HT1080 (cell line): ENCODE results near the gene PHKB. TPM values are rescaled to one million over a fixed set of nuclear protein-coding genes. Genes with fewer than 3 reads are reported as not detected.

Experiments used
- DNase-seq: peaks from one replicate; pipeline ENCODE4 v3.0.0-alpha.2; 2015; ENCODE audit warnings: low read depth
- total RNA-seq: library from RNA; depleted of rRNA; stranded (reverse); fragments of >200 nt; shearing (Covaris generic); gene quantifications from 2 replicates; pipeline ENCODE4 v1.2.3, GENCODE V29; 2014

Gene PHKB
- total RNA-seq, 1 experiment from 2014 or later: 35.5 TPM

GRCh38 chr16:47565454-47565853 is 104.3 kb downstream of the PHKB start:
- peak; percentile 88 for DNase-seq

- no peak for DNase-seq
These were observed 106.2 kb downstream of the PHKB start for GRCh38 chr16:47567321-47567720.

GRCh38 chr16:47568351-47568750 is 107.2 kb downstream of the PHKB start:
- DNase-seq: no peak

GRCh38 chr16:47571049-47571448 is 109.9 kb downstream of the PHKB start:
- no peak for DNase-seq

GRCh38 chr16:47571711-47572110 is 110.6 kb downstream of the PHKB start:
- no peak for DNase-seq

- peak; percentile 88 for DNase-seq
These were observed 113.2 kb downstream of the PHKB start for GRCh38 chr16:47574091-47575054.

GRCh38 chr16:47577029-47577428 is 115.9 kb downstream of the PHKB start:
- no peak for DNase-seq

- no peak for DNase-seq
These were observed 116.9 kb downstream of the PHKB start for GRCh38 chr16:47578033-47578432.

GRCh38 chr16:47578573-47578972 is 117.4 kb downstream of the PHKB start:
- DNase-seq: peak; percentile 61

GRCh38 chr16:47581114-47581513 is 120.0 kb downstream of the PHKB start:
- DNase-seq: no peak

- DNase-seq: no peak
These were observed 123.5 kb downstream of the PHKB start for GRCh38 chr16:47584464-47585225.

GRCh38 chr16:47586121-47586520 is 125.0 kb downstream of the PHKB start:
- DNase-seq: no peak

GRCh38 chr16:47590472-47590871 is 129.3 kb downstream of the PHKB start:
- DNase-seq: no peak

GRCh38 chr16:47592232-47592631 is 131.1 kb downstream of the PHKB start:
- DNase-seq: no peak

- DNase-seq: no peak
These were observed 138.4 kb downstream of the PHKB start for GRCh38 chr16:47599512-47599911.

- DNase-seq: no peak
These were observed 139.2 kb downstream of the PHKB start for GRCh38 chr16:47600376-47600775.

GRCh38 chr16:47604306-47604705 is 143.2 kb downstream of the PHKB start:
- no peak for DNase-seq

- no peak for DNase-seq
These were observed 149.9 kb downstream of the PHKB start for GRCh38 chr16:47611042-47611441.

- no peak for DNase-seq
These were observed 150.8 kb downstream of the PHKB start for GRCh38 chr16:47611848-47612493.

GRCh38 chr16:47612711-47613110 is 151.6 kb downstream of the PHKB start:
- DNase-seq: no peak

GRCh38 chr16:47613251-47613650 is 152.1 kb downstream of the PHKB start:
- DNase-seq: no peak

- DNase-seq: peak; percentile 1
These were observed 156.6 kb downstream of the PHKB start for GRCh38 chr16:47617732-47618131.
